ENCODE data around the gene USP17L15. TPM values are rescaled to one million over a fixed set of nuclear protein-coding genes. Genes with fewer than 3 reads are reported as not detected.
A peak's percentile ranks its signal among the peaks of the same experiment; 100 is the strongest.
"Not testable (repeated sequence)": the region's sequence is repeated elsewhere in the genome, so short reads cannot be mapped to it uniquely, and the experiment has no call there.

USP17L15 gene
- total and polyA plus RNA-seq, 2 donors (not counting 3 experiments of a cell fraction or from before 2014, with no cell fraction given), result not detected

GRCh38 chr4:9219852-9220251 is 14.3 kb upstream of the USP17L15 start, which contains the start of gene USP17L12:
TSS of gene USP17L12 (plus strand) at chr4:9220152. CDS start at chr4:9220152, 0 bp downstream.
- intact Hi-C loops (cut with micrococcal nuclease); H2AFZ ChIP-seq (ENCODE audit: low read depth, low read length); H3K36me3 ChIP-seq (ENCODE audit: control insufficient read depth in 2 of 2, extremely low read depth in 1 of 2, insufficient read depth in 2 of 2, low read length in 2 of 2); H3K27ac ChIP-seq (ENCODE audit: insufficient read depth, low read depth, low read length); H3K4me3 ChIP-seq (replicated peaks in 1 of 3; ENCODE audit: insufficient read depth in 1 of 3, low read depth in 1 of 3, low read length in 3 of 3); H3K79me2 ChIP-seq (ENCODE audit: control insufficient read depth, insufficient read depth, low read length); dilution Hi-C loops (cut with MboI; ENCODE audit: extremely low pct_ligation_motif_present, low sequenced_read_pairs); H3K9me1 ChIP-seq (replicated peaks; ENCODE audit: control insufficient read depth, extremely low read depth, insufficient read depth, low read length); FAIRE-seq; DNase-seq (ENCODE audit: low read depth, low spot score); H3K4me2 ChIP-seq (ENCODE audit: insufficient read depth, low read length); H3K9me3 ChIP-seq (replicated peaks; ENCODE audit: control insufficient read depth, insufficient read depth, low read length); BruUV-seq (replicated peaks); H4K20me1 ChIP-seq (replicated peaks; ENCODE audit: control insufficient read depth, extremely low read depth, insufficient read depth, low read length); POLR2A ChIA-PET; H3K27me3 ChIP-seq (ENCODE audit: control insufficient read depth in 2 of 2, insufficient read depth in 2 of 2, low read length in 2 of 2); H3K9ac ChIP-seq (replicated peaks; ENCODE audit: extremely low read depth, insufficient read depth, low read length); CTCF ChIA-PET; H3K4me1 ChIP-seq (ENCODE audit: control insufficient read depth, extremely low read depth, insufficient read depth, low read length): not testable (repeated sequence)

GRCh38 chr4:9224596-9224995 is 9.6 kb upstream of the USP17L15 start, which contains the start of gene USP17L13:
TSS of gene USP17L13 (plus strand) at chr4:9224896. CDS start at chr4:9224896, 0 bp downstream.
- H3K9me1 ChIP-seq (replicated peaks; ENCODE audit: control insufficient read depth, extremely low read depth, insufficient read depth, low read length); intact Hi-C loops (cut with micrococcal nuclease); H3K9me3 ChIP-seq (replicated peaks; ENCODE audit: control insufficient read depth, insufficient read depth, low read length); POLR2A ChIA-PET; dilution Hi-C loops (cut with MboI; ENCODE audit: extremely low pct_ligation_motif_present, low sequenced_read_pairs); H2AFZ ChIP-seq (ENCODE audit: low read depth, low read length); H3K4me1 ChIP-seq (ENCODE audit: control insufficient read depth, extremely low read depth, insufficient read depth, low read length); H3K27ac ChIP-seq (ENCODE audit: insufficient read depth, low read depth, low read length); H3K9ac ChIP-seq (replicated peaks; ENCODE audit: extremely low read depth, insufficient read depth, low read length); BruUV-seq (replicated peaks); H3K36me3 ChIP-seq (ENCODE audit: control insufficient read depth in 2 of 2, extremely low read depth in 1 of 2, insufficient read depth in 2 of 2, low read length in 2 of 2); DNase-seq (ENCODE audit: low read depth, low spot score); FAIRE-seq; H3K4me2 ChIP-seq (ENCODE audit: insufficient read depth, low read length); H3K27me3 ChIP-seq (ENCODE audit: control insufficient read depth in 2 of 2, insufficient read depth in 2 of 2, low read length in 2 of 2); H3K79me2 ChIP-seq (ENCODE audit: control insufficient read depth, insufficient read depth, low read length); H3K4me3 ChIP-seq (replicated peaks in 1 of 3; ENCODE audit: insufficient read depth in 1 of 3, low read depth in 1 of 3, low read length in 3 of 3); H4K20me1 ChIP-seq (replicated peaks; ENCODE audit: control insufficient read depth, extremely low read depth, insufficient read depth, low read length); CTCF ChIA-PET: not testable (repeated sequence)

- BruUV-seq (replicated peaks), result not testable (repeated sequence)
Observed at GRCh38 chr4:9230249-9230648, 3.9 kb upstream of the USP17L15 start.

GRCh38 chr4:9238461-9238860 is 4.3 kb downstream of the USP17L15 start:
- CTCF ChIA-PET; H3K27ac ChIP-seq (ENCODE audit: insufficient read depth, low read depth, low read length); H3K4me2 ChIP-seq (ENCODE audit: insufficient read depth, low read length); FAIRE-seq; H2AFZ ChIP-seq (ENCODE audit: low read depth, low read length); intact Hi-C loops (cut with micrococcal nuclease); BruUV-seq (replicated peaks); H3K79me2 ChIP-seq (ENCODE audit: control insufficient read depth, insufficient read depth, low read length); H4K20me1 ChIP-seq (replicated peaks; ENCODE audit: control insufficient read depth, extremely low read depth, insufficient read depth, low read length); H3K9me1 ChIP-seq (replicated peaks; ENCODE audit: control insufficient read depth, extremely low read depth, insufficient read depth, low read length); H3K9me3 ChIP-seq (replicated peaks; ENCODE audit: control insufficient read depth, insufficient read depth, low read length); H3K9ac ChIP-seq (replicated peaks; ENCODE audit: extremely low read depth, insufficient read depth, low read length); dilution Hi-C loops (cut with MboI; ENCODE audit: extremely low pct_ligation_motif_present, low sequenced_read_pairs); H3K36me3 ChIP-seq (ENCODE audit: control insufficient read depth in 2 of 2, extremely low read depth in 1 of 2, insufficient read depth in 2 of 2, low read length in 2 of 2); H3K4me1 ChIP-seq (ENCODE audit: control insufficient read depth, extremely low read depth, insufficient read depth, low read length); H3K27me3 ChIP-seq (ENCODE audit: control insufficient read depth in 2 of 2, insufficient read depth in 2 of 2, low read length in 2 of 2); POLR2A ChIA-PET; H3K4me3 ChIP-seq (replicated peaks in 1 of 3; ENCODE audit: insufficient read depth in 1 of 3, low read depth in 1 of 3, low read length in 3 of 3): not testable (repeated sequence)
- peak; percentile 0 for DNase-seq (ENCODE audit: low read depth, low spot score)

More at GRCh38 chr4:9230249-9230648, 3.9 kb upstream of the USP17L15 start:
- H3K36me3 ChIP-seq (ENCODE audit: control insufficient read depth in 2 of 2, extremely low read depth in 1 of 2, insufficient read depth in 2 of 2, low read length in 2 of 2); POLR2A ChIA-PET; intact Hi-C loops (cut with micrococcal nuclease); CTCF ChIA-PET; H3K4me3 ChIP-seq (replicated peaks in 1 of 3; ENCODE audit: insufficient read depth in 1 of 3, low read depth in 1 of 3, low read length in 3 of 3); DNase-seq (ENCODE audit: low read depth, low spot score); H3K9me3 ChIP-seq (replicated peaks; ENCODE audit: control insufficient read depth, insufficient read depth, low read length); H3K4me2 ChIP-seq (ENCODE audit: insufficient read depth, low read length); dilution Hi-C loops (cut with MboI; ENCODE audit: extremely low pct_ligation_motif_present, low sequenced_read_pairs); H3K4me1 ChIP-seq (ENCODE audit: control insufficient read depth, extremely low read depth, insufficient read depth, low read length); H4K20me1 ChIP-seq (replicated peaks; ENCODE audit: control insufficient read depth, extremely low read depth, insufficient read depth, low read length); H2AFZ ChIP-seq (ENCODE audit: low read depth, low read length); FAIRE-seq; H3K27ac ChIP-seq (ENCODE audit: insufficient read depth, low read depth, low read length); H3K79me2 ChIP-seq (ENCODE audit: control insufficient read depth, insufficient read depth, low read length); H3K9me1 ChIP-seq (replicated peaks; ENCODE audit: control insufficient read depth, extremely low read depth, insufficient read depth, low read length); H3K27me3 ChIP-seq (ENCODE audit: control insufficient read depth in 2 of 2, insufficient read depth in 2 of 2, low read length in 2 of 2); H3K9ac ChIP-seq (replicated peaks; ENCODE audit: extremely low read depth, insufficient read depth, low read length): not testable (repeated sequence)

All from endothelial cell of umbilical vein (primary cell).